Measurements from ENCODE around the gene VPS13C. TPM values are rescaled to one million over a fixed set of nuclear protein-coding genes. Genes with fewer than 3 reads are reported as not detected.

Gene VPS13C
- total RNA-seq, 1 donor from 2014 or later = 54.8 TPM

DNA sequence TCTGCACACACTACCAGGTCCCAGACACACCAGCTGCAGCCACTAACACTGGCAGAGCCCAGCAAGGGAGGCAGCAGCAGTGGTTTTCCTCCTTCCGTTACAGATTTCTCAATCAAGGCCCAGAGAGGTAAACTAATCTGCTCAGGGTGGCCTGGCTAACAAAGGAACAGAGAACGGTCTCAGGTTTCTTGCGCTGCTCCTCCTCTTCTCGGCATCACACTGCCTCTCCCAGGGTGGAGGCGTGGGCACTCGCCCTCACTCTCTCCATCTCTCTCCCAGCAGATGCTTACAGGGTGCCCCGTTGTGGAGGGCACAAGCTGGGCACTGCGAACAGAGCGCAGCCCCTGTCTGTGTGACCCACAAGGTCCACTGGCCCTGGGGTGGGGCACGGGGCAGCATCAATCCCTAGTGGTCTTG lies 228.7 kb downstream of the VPS13C start:
- Mint-ChIP-seq H3K27me3 (peaks cover 12% of the 10 kb centered on the region), H3K9me3 (no peaks in the 10 kb centered on the region), H3K4me1 (peaks cover 5% of the 10 kb centered on the region), H3K36me3 (ENCODE audit: low read depth) (no peaks in the 10 kb centered on the region), H3K27ac (no peak overlapping the region), H3K4me3 (no peak overlapping the region)
- intact Hi-C loops (cut with micrococcal nuclease) = loop anchor here (5.0 to 10.0 kb wide), 4 partner anchors 637 to 1474 kb away; no protein-coding TSS in a partner anchor
- no peak for DNase-seq

DNA sequence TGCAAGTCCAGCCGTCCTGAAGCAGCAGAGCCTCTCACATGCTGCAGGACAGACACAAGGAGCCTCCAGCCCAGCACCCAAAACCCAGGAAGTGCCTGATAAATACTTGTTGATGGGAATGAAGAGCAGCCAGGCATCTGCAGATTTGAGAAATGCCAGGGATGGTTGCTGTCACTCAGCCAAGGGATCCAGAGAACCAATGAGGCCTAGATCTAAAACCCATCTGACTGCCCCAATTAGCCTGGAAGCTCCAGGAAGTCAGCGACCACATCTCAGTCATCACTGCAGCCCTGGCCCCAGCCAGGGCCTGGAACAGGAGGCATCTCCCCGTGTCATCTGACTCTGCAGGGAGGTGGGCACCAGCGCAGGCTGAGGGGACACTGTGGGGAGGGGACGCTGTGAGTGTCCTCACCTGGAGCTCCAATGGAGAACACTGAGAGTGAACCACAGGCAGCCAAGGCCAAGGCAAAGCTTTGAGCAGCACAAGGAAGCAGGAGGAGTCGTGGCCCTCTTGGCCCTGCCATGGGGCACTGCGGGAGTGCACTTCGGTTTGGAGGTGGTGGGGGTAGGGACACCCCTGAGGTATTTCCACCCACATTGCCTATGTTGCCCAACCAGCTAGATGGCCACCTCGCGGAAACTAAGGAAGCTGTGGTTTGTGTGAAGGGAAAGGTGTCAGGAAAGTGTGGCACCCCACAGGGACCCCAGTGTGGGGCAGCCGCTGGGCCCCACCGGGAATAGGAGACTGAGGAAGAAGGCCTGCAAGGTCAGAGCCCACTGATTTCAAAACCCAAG lies 229.5 kb downstream of the VPS13C start:
- no peaks in the 10 kb centered on the region for H3K36me3 Mint-ChIP-seq (ENCODE audit: low read depth)
- H3K4me3 Mint-ChIP-seq = no peak overlapping the region
- no peak for DNase-seq
- peaks cover 12% of the 10 kb centered on the region for H3K27me3 Mint-ChIP-seq
- no peaks in the 10 kb centered on the region for H3K9me3 Mint-ChIP-seq
- intact Hi-C loops (cut with micrococcal nuclease) = loop anchor here (5.0 to 10.0 kb wide), 4 partner anchors 636 to 1473 kb away; no protein-coding TSS in a partner anchor
- H3K27ac Mint-ChIP-seq = no peak overlapping the region
- H3K4me1 Mint-ChIP-seq = peaks cover 5% of the 10 kb centered on the region

DNA sequence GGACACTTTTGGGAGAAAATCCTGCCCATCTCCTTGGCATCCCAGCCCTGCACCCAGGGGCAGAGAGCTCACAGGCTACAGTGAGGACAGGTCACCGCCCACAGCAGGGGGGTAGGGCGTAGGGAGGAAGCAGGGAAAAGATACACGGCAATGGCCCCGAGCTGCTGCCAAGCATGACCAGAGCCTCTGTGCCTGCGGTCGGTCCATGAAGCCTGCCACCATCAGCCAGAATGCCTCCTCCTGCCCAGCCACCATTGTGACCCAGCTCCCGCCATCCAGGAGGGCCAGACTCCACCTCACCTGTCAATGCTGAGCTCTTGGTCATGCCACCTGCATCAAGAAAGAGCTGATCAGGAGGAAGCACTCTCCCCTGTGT lies 230.7 kb downstream of the VPS13C start:
- intact Hi-C loops (cut with micrococcal nuclease) = no loop called here
- no peaks in the 10 kb centered on the region for H3K9me3 Mint-ChIP-seq
- H3K27me3 Mint-ChIP-seq = peaks cover 15% of the 10 kb centered on the region

DNA sequence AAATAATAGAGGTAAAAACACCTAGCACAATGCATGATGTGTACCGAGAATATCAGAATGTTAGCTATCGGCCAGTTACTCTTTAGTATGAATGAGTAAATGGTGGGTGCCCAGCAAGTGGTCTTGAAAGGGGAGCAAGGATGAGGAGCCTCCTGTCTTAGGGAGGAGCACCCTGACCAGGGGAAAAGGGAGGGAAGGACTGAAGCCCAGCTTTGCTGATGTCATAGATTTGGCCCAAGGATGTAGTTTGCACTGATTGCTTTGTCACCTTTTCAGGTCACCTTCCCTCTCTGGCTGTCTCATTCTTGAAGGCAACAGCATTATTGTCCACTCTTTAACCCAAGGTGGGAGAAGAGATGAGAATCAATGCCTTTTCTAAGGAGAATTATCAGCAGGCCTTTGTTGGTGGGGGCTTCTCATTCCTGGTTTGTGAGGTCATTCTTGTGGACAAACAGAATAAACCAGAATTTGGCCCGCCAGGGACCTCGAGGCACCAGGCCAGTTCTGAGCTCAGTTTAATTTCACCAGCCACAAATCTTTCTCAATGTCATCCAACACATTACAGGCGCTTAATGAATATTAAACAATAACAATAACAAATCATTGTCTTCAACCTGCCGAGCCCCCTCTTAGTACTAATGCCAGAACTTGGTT lies 231.3 kb downstream of the VPS13C start:
- H3K27me3 Mint-ChIP-seq = peaks cover 14% of the 10 kb centered on the region
- H3K4me1 Mint-ChIP-seq = peaks cover 3% of the 10 kb centered on the region

More for the DNA sequence above, 230.7 kb downstream of the VPS13C start:
- Mint-ChIP-seq H3K36me3 (ENCODE audit: low read depth) (no peaks in the 10 kb centered on the region), H3K27ac (no peak overlapping the region), H3K4me1 (peaks cover 3% of the 10 kb centered on the region), H3K4me3 (no peak overlapping the region)
- no peak for DNase-seq

DNA sequence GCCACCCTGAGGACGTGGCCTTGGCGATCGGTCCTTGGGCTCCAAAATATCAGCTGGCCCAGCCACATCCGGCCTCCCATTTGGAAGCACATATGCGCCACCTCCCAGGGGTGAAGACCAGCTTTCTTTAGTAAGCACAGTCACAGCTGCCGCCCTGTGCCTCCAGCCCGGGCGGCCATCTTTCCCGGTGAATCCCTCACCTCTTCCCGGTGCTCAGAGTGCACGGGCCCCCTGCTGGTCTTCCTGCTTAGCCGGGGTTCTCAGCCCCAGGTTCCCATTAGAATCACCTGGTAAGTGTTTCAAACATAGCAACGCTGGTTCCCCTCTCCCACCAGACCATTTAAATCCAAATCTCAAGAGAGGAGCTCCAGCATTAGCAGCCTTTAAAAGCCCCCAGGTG lies 232.2 kb downstream of the VPS13C start:
- Mint-ChIP-seq H3K36me3 (ENCODE audit: low read depth) (no peaks in the 10 kb centered on the region), H3K4me3 (no peak overlapping the region), H3K27me3 (peaks cover 10% of the 10 kb centered on the region), H3K27ac (no peak overlapping the region), H3K4me1 (peaks cover 2% of the 10 kb centered on the region), H3K9me3 (no peaks in the 10 kb centered on the region)
- intact Hi-C loops (cut with micrococcal nuclease) = no loop called here
- no peak for DNase-seq

More for the DNA sequence above, 231.3 kb downstream of the VPS13C start:
- Mint-ChIP-seq H3K27ac (no peak overlapping the region), H3K4me3 (no peak overlapping the region), H3K9me3 (no peaks in the 10 kb centered on the region), H3K36me3 (ENCODE audit: low read depth) (no peaks in the 10 kb centered on the region)
- intact Hi-C loops (cut with micrococcal nuclease) = no loop called here
- DNase-seq = no peak

DNA sequence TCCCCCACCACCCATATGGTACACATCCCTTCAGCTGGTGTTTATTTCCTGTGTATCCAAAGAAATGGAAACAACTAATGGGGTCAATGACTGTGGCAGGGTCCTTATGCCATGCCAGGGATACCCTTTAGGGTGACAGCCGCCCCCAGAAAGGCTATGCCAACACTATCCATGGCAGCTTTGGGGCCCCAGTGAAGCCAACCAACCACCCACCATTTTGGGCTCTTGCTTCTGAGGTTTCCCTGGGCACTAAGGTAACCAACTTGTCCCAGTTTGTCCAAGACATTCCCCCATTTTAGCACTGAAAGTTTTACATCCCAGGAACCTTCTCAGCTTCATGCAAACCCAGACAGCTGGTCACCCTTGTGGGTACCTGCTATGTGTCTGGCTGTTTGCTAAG lies 233.1 kb downstream of the VPS13C start:
- Mint-ChIP-seq H3K27me3 (peaks cover 6% of the 10 kb centered on the region), H3K36me3 (ENCODE audit: low read depth) (no peaks in the 10 kb centered on the region), H3K9me3 (no peaks in the 10 kb centered on the region), H3K27ac (no peak overlapping the region), H3K4me1 (peaks cover 2% of the 10 kb centered on the region), H3K4me3 (no peak overlapping the region)
- DNase-seq = no peak
- intact Hi-C loops (cut with micrococcal nuclease) = no loop called here

DNA sequence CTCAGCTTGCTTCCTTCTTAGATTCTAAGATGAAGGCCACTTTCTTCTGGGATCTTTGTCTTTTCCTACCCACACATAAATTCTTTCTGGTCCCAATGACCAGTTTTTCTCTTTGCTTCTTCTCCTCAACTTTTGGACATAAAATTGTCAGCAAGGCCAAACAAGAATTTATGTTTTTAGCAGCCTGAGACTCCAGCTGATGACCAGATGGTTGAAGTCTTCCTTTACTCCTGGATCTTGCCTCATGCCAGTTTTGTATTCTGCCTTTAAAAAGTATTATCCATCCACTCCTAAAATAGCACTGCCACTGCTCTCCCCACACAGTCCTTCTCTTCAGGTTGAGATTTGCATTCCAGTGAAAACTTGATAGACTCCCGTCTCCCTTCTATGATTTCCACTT lies 236.0 kb downstream of the VPS13C start:
- Mint-ChIP-seq H3K27ac (no peak overlapping the region), H3K27me3 (peaks cover 10% of the 10 kb centered on the region), H3K4me1 (no peaks in the 10 kb centered on the region), H3K9me3 (no peaks in the 10 kb centered on the region), H3K4me3 (no peak overlapping the region), H3K36me3 (ENCODE audit: low read depth) (no peaks in the 10 kb centered on the region)
- intact Hi-C loops (cut with micrococcal nuclease) = no loop called here
- DNase-seq = no peak

DNA sequence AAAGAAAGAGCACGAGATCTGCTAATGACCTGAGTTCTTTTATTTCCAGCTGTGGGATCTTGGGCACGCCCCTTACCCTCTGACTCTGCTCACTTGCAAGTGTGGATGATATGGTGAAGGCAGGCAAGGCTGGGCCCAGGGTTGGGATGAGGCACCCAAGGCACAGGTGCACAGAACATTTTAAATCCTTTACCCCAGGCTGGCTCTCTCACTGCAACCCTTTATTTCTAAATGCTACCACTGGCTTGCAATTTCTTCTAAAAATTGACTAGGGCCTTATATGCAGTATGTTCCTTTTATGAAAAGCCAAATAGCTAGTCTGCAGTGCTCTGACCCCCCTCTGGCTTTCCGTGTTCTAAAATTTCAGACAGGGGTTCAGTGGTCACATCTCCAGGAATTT lies 237.7 kb downstream of the VPS13C start:
- Mint-ChIP-seq H3K27me3 (peaks cover 10% of the 10 kb centered on the region), H3K4me1 (no peaks in the 10 kb centered on the region), H3K36me3 (ENCODE audit: low read depth) (no peaks in the 10 kb centered on the region), H3K9me3 (no peaks in the 10 kb centered on the region), H3K4me3 (no peak overlapping the region), H3K27ac (no peak overlapping the region)
- no peak for DNase-seq
- intact Hi-C loops (cut with micrococcal nuclease) = no loop called here

DNA sequence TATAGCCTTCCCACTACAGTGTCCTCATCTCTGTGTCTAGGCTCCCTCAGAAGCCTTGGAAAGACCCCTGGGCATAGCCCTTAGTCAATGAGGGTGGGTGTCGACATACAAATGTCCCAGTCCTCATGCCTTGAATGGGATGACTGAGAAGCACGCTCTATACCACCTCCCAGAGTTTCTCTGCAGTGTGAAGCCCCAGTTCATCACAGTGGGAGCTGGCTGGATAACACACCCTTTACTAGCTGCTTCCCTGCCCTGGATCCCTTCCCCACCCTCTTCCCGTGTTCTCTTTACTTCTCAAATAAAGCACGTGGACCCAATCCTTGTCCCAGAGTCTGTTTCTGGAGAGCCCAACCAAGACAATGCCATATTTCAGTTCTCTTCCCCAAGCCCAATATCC lies 239.3 kb downstream of the VPS13C start:
- Mint-ChIP-seq H3K36me3 (ENCODE audit: low read depth) (no peaks in the 10 kb centered on the region), H3K27ac (no peak overlapping the region), H3K9me3 (no peaks in the 10 kb centered on the region), H3K4me1 (no peaks in the 10 kb centered on the region), H3K4me3 (no peak overlapping the region), H3K27me3 (peaks cover 10% of the 10 kb centered on the region)
- intact Hi-C loops (cut with micrococcal nuclease) = no loop called here
- no peak for DNase-seq

DNA sequence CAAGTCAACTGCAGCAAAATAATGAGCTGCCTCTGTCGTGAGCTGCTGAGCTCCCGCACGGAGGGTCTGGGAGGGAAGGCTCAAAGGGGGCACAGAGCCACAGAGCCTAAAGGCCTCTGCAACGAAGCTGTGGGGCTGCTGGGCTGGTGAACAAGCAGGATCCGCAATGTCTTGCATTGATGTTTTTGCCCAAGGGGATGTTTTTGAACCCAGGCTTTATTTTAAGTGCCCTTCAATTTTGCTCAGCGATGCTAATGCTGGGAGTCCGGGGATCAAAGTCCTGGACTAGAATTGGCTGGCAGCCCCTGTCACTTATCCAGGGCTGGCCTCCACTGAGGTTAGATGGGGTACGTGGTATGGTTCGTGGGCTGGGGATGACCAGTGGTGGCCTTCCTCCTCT lies 240.0 kb downstream of the VPS13C start:
- intact Hi-C loops (cut with micrococcal nuclease) = no loop called here
- H3K36me3 Mint-ChIP-seq (ENCODE audit: low read depth) = no peaks in the 10 kb centered on the region
- peaks cover 7% of the 10 kb centered on the region for H3K27me3 Mint-ChIP-seq
- H3K9me3 Mint-ChIP-seq = no peaks in the 10 kb centered on the region
- H3K27ac Mint-ChIP-seq = no peak overlapping the region
- no peak overlapping the region for H3K4me3 Mint-ChIP-seq
- no peaks in the 10 kb centered on the region for H3K4me1 Mint-ChIP-seq
- DNase-seq = no peak

DNA sequence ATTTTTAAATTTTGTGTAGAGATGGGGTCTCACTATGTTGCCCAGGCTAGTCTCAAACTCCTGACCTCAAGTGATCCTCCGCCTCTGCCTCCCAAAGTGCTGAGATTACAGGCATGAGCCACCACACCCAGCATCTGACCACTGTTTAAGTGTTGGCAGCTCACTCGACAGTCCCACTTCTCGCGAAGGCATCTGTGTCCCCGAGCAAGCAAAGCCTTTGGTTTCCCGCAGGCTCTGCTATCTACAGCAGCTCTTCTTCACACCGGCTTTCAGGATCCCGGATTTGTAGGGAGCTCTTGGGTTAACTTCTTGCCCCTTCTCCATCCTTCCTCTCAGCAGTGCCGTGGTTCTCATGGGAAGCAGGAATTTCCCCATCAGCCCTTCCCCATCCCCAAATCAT lies 240.9 kb downstream of the VPS13C start:
- Mint-ChIP-seq H3K4me1 (no peaks in the 10 kb centered on the region), H3K27ac (no peak overlapping the region), H3K4me3 (no peak overlapping the region), H3K36me3 (ENCODE audit: low read depth) (no peaks in the 10 kb centered on the region), H3K27me3 (peaks cover 4% of the 10 kb centered on the region), H3K9me3 (no peaks in the 10 kb centered on the region)
- no peak for DNase-seq
- intact Hi-C loops (cut with micrococcal nuclease) = no loop called here

DNA sequence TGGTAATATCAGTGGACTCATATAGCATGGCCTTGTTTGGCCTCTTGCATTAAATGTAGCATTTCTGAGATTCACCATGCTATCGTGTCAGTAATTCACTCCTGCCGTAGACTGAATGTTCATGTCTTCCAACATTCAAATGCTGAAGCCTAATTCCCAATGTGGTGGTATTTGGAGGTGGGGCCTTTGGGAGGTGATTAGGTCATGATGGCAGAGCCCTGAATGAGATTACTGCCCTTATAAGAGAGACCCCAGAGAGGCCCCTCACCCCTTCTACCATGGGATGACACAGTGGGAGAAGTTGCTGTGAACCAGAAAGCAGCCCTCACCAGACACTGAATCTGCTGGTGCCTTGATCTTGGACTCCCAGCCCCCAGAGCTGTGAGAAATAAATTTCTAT lies 241.4 kb downstream of the VPS13C start:
- no peak overlapping the region for H3K27ac Mint-ChIP-seq
- no peaks in the 10 kb centered on the region for H3K9me3 Mint-ChIP-seq
- H3K36me3 Mint-ChIP-seq (ENCODE audit: low read depth) = no peaks in the 10 kb centered on the region
- no peak for DNase-seq
- H3K4me3 Mint-ChIP-seq = no peak overlapping the region
- H3K4me1 Mint-ChIP-seq = no peaks in the 10 kb centered on the region
- intact Hi-C loops (cut with micrococcal nuclease) = no loop called here
- peaks cover 4% of the 10 kb centered on the region for H3K27me3 Mint-ChIP-seq

DNA sequence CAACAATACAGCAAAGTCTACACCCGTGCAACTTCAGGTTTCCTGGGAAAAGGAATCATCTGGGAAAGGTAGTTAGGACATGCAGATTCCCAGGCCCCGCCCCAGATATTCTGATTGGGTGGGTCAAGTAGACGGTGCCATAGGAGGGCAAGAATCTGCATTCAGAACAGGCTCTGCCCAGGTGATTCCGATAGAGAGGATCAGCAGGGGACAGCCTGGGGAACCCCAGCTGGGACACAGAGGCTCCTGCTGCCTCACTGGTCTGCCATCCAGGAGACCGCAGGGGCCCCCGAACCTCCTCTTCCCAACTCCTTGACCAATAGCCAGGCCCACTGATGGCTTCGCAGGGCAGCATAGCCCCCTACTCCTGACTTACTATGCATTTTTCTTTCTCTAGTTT lies 243.4 kb downstream of the VPS13C start:
- H3K36me3 Mint-ChIP-seq (ENCODE audit: low read depth) = no peaks in the 10 kb centered on the region
- no peaks in the 10 kb centered on the region for H3K9me3 Mint-ChIP-seq
- H3K27ac Mint-ChIP-seq = no peak overlapping the region
- no peaks in the 10 kb centered on the region for H3K4me1 Mint-ChIP-seq
- intact Hi-C loops (cut with micrococcal nuclease) = no loop called here
- H3K27me3 Mint-ChIP-seq = peaks cover 4% of the 10 kb centered on the region
- DNase-seq = no peak
- no peak overlapping the region for H3K4me3 Mint-ChIP-seq

DNA sequence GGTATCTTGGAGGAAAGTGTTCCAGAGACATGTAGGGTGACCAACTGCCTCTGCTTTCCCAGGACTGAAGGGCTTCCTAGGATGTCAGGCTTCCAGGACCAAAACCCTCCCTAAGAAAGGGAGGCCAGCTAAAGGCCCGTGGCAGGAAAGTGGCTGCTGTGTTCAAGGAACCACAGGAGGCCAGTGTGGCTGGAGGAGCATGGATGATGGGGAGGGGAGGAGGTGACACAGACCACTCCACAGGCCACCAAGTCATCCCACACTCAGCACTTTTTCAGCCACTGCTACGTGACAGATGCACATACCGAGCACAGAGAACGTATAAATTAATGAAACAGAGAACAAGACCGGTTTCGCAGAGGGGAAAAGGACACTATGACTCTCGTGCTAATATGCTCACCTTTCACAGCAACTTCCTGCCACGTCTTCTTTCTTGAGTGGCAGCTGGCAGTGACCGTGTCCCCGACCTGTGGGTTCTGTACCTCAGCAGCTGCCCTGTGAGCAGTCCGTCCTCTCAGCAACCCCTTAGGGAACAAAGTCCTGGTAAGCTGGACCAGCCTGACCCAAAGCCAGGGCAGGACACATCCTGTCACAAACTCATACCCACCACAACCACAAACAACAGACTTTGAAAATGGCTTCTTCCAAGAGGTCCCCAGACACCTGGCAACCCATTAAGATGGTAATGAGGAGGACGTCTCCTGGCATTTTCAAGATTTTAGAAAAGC lies 244.7 kb downstream of the VPS13C start:
- intact Hi-C loops (cut with micrococcal nuclease) = no loop called here
- no peak overlapping the region for H3K4me3 Mint-ChIP-seq

More for the DNA sequence above, 244.7 kb downstream of the VPS13C start:
- Mint-ChIP-seq H3K36me3 (ENCODE audit: low read depth) (no peaks in the 10 kb centered on the region), H3K4me1 (no peaks in the 10 kb centered on the region), H3K27ac (no peak overlapping the region), H3K27me3 (no peaks in the 10 kb centered on the region), H3K9me3 (no peaks in the 10 kb centered on the region)
- no peak for DNase-seq

All from activated CD4-positive, alpha-beta T cell treated with anti-CD3 and anti-CD28 coated beads, Interleukin-2, amount 10 ng/mL, durations not matched to agents 24 days and 14 days (primary cell).